Stimulated activated CD4-positive, alpha-beta T cell treated with anti-CD3 and anti-CD28 coated beads, Interleukin-12 subunit alpha, Interleukin-12 subunit beta, amount 100 ng/mL, for 24 hours (primary cell): ENCODE measurements around the gene MAPK10.
"Not testable (repeated sequence)": the region's sequence is repeated elsewhere in the genome, so short reads cannot be mapped to it uniquely, and the experiment has no call there.

Experiments
- DNase-seq, 2 experiments: peaks; one replicate each; pipeline ENCODE4 v3.0.0-alpha.2; 2020; ENCODE audit warnings: low read depth in 2 of 2

MAPK10 gene

GRCh38 chr4:85968945-85969819, 390.7 kb downstream of the MAPK10 start:
- DNase-seq: no peak

GRCh38 chr4:85967872-85968271, 392.0 kb downstream of the MAPK10 start:
- DNase-seq: no peak

- no peak for DNase-seq
These were observed 393.5 kb downstream of the MAPK10 start for GRCh38 chr4:85966373-85966772.

GRCh38 chr4:85965529-85965928, 394.3 kb downstream of the MAPK10 start:
- no peak for DNase-seq

GRCh38 chr4:85965017-85965416, 394.8 kb downstream of the MAPK10 start:
- DNase-seq: not testable (repeated sequence)

- no peak for DNase-seq
These were observed 395.6 kb downstream of the MAPK10 start for GRCh38 chr4:85964298-85964697.

- DNase-seq: no peak
These were observed 396.6 kb downstream of the MAPK10 start for GRCh38 chr4:85963231-85963630.

GRCh38 chr4:85961887-85962286, 398.0 kb downstream of the MAPK10 start:
- DNase-seq: no peak

- DNase-seq: no peak
These were observed 403.4 kb downstream of the MAPK10 start for GRCh38 chr4:85956293-85956945.

GRCh38 chr4:85955620-85956292, 404.1 kb downstream of the MAPK10 start:
- no peak for DNase-seq

- DNase-seq: no peak
These were observed 406.2 kb downstream of the MAPK10 start for GRCh38 chr4:85953651-85954018.

- DNase-seq: no peak
These were observed 406.7 kb downstream of the MAPK10 start for GRCh38 chr4:85952972-85953650.

- no peak for DNase-seq
These were observed 407.3 kb downstream of the MAPK10 start for GRCh38 chr4:85952528-85952927.

GRCh38 chr4:85951099-85951498, 408.8 kb downstream of the MAPK10 start:
- DNase-seq: no peak

- DNase-seq: no peak
These were observed 413.0 kb downstream of the MAPK10 start for GRCh38 chr4:85946821-85947220.

- DNase-seq: no peak
These were observed 417.7 kb downstream of the MAPK10 start for GRCh38 chr4:85942107-85942506.

- no peak for DNase-seq
These were observed 419.7 kb downstream of the MAPK10 start for GRCh38 chr4:85940151-85940550.
